H1 (cell line): ENCODE measurements around the gene MFRP. TPM values are rescaled to one million over a fixed set of nuclear protein-coding genes. Genes with fewer than 3 reads are reported as not detected.

Source experiments
- CHD2 ChIP-seq: IDR thresholded peaks from 2 replicates; pipeline ENCODE4 v1.6.1; 2012; ENCODE audit warnings: low read length, improper control_type of control experiment
- CHD7 ChIP-seq: fragments of 300-600 bp; sonication (generic); IDR thresholded peaks from 2 replicates; pipeline ENCODE4 v1.7.1; 2012; ENCODE audit warnings: low read length, moderate library complexity, mild to moderate bottlenecking, inconsistent platforms; ENCODE audit not compliant: insufficient replicate concordance
- CTCF ChIP-seq, 3 experiments: IDR thresholded peaks; 1 replicate in 2 of 3; 2 replicates in 1 of 3; pipeline versions ENCODE4 v1.5.1 to v1.6.1; 2011; ENCODE audit warnings: low read length in 3 of 3, mild to moderate bottlenecking in 3 of 3, inconsistent platforms in 2 of 3, low read depth in 1 of 3, moderate library complexity in 1 of 3; ENCODE audit not compliant: insufficient read depth in 1 of 3; ENCODE audit errors: control extremely low read depth in 1 of 3
- JUN ChIP-seq: IDR thresholded peaks from 2 replicates; pipeline ENCODE4 v1.6.1; 2011; ENCODE audit warnings: low read depth, mild to moderate bottlenecking, improper control_type of control experiment, low read length
- polyA plus RNA-seq, 7 experiments: library from polyadenylated mRNA; depleted of rRNA in 3 of 7; stranded (reverse) in 5 of 7; unstranded in 2 of 7; fragments of >200 nt in 5 of 7; fragments of 200-250 nt in 2 of 7; gene quantifications; 1 replicate in 5 of 7; 2 replicates in 1 of 7; 4 replicates in 1 of 7; pipeline versions ENCODE4 v1.2.1 to v1.2.3, GENCODE V29; 2011 to 2013; ENCODE audit warnings: missing spikeins in 2 of 7, mixed read lengths in 2 of 7
- total RNA-seq: library from RNA; stranded (reverse); fragmentation: NEBNext Ultra II Directional; extraction: Animal tissue kit (Norgen Biotek cat#: 25700); gene quantifications from 2 replicates; pipeline ENCODE4 v1.2.1, GENCODE V29; 2021

Gene MFRP
- total and polyA plus RNA-seq, 2 of the 8 experiments (the other 6 are each of a cell fraction or from before 2014, with no cell fraction given): 0.02 TPM; not detected in 1

- TF ChIP-seq CHD7 (no peak), CHD2 (no peak), CTCF (IDR thresholded peaks at IDR 0.05; ENCODE audit: control extremely low read depth in 1 of 3, insufficient read depth in 1 of 3, low read depth in 1 of 3, low read length in 3 of 3) (peak in 1 of 3 experiments; percentile 32; a peak in 1 of 4 replicates), JUN (0 out of 2 replicates have a peak, but pooled peaks have one; percentile 18)
- TF ChIP-seq, all 59 proteins: peak for 9
These were observed 31.1 kb downstream of the MFRP start (continued) for GRCh38 chr11:119315131-119316015.
